Progenitor cell of endocrine pancreas (in vitro differentiated cells): ENCODE data around the gene ANXA9. TPM values are rescaled to one million over a fixed set of nuclear protein-coding genes. Genes with fewer than 3 reads are reported as not detected.

Experiments used
- DNase-seq: peaks from one replicate; pipeline ENCODE4 v3.0.0; 2021; ENCODE audit warnings: low spot score; ENCODE audit not compliant: unreplicated experiment
- H3K27ac Mint-ChIP-seq: 2 replicates; pipeline ENCODE4 v1.8.0; 2021; ENCODE audit warnings: mild to moderate bottlenecking, moderate library complexity, mixed read lengths
- H3K27me3 Mint-ChIP-seq: 2 replicates; pipeline ENCODE4 v1.8.0; 2021; ENCODE audit warnings: mixed read lengths
- H3K36me3 Mint-ChIP-seq: 2 replicates; pipeline ENCODE4 v1.8.0; 2022; ENCODE audit warnings: mixed read lengths; ENCODE audit not compliant: insufficient read depth
- H3K4me1 Mint-ChIP-seq: 2 replicates; pipeline ENCODE4 v1.8.0; 2021; ENCODE audit warnings: low read depth, mixed read lengths
- H3K4me3 Mint-ChIP-seq: 2 replicates; pipeline ENCODE4 v1.8.0; 2021; ENCODE audit warnings: low read depth, mild to moderate bottlenecking, moderate library complexity, mixed read lengths
- H3K9me3 Mint-ChIP-seq: 2 replicates; pipeline ENCODE4 v1.8.0; 2021; ENCODE audit warnings: low read depth, mixed read lengths
- CTCF ChIP-seq: fragments of 200-600 bp; sonication (generic); IDR thresholded peaks from one replicate; pipeline ENCODE4 v1.5.0; 2021; ENCODE audit warnings: antibody characterized with exemption, mild to moderate bottlenecking; ENCODE audit not compliant: unreplicated experiment
- total RNA-seq: library from RNA; stranded (reverse); gene quantifications from 2 replicates; pipeline ENCODE4 v1.2.1, GENCODE V29; 2021

ANXA9 gene
- total RNA-seq, 1 donor from 2014 or later = 3.5 TPM

GRCh38 chr1:151009206-151009587 is 27.1 kb downstream of the ANXA9 start:
- peak overlapping the region; percentile 96 for H3K27ac Mint-ChIP-seq

GRCh38 chr1:151009674-151010345 is 27.7 kb downstream of the ANXA9 start:
- no peak for TF ChIP-seq CTCF
- H3K9me3 Mint-ChIP-seq = no peaks in the 10 kb centered on the region
- H3K4me3 Mint-ChIP-seq = peak overlapping the region; percentile 89
- no peak for DNase-seq
- H3K36me3 Mint-ChIP-seq = no peaks in the 10 kb centered on the region
- H3K27me3 Mint-ChIP-seq = no peaks in the 10 kb centered on the region
- peaks cover 51% of the 10 kb centered on the region for H3K4me1 Mint-ChIP-seq
- peak overlapping the region; percentile 96 for H3K27ac Mint-ChIP-seq

More at GRCh38 chr1:151009206-151009587, 27.1 kb downstream of the ANXA9 start:
- H3K4me1 Mint-ChIP-seq = peaks cover 55% of the 10 kb centered on the region
- no peaks in the 10 kb centered on the region for H3K36me3 Mint-ChIP-seq
- no peaks in the 10 kb centered on the region for H3K27me3 Mint-ChIP-seq
- no peak for TF ChIP-seq CTCF
- peak overlapping the region; percentile 89 for H3K4me3 Mint-ChIP-seq
- H3K9me3 Mint-ChIP-seq = no peaks in the 10 kb centered on the region
- no peak for DNase-seq

GRCh38 chr1:151010346-151010726 is 28.2 kb downstream of the ANXA9 start:
- Mint-ChIP-seq H3K27me3 (no peaks in the 10 kb centered on the region), H3K4me1 (peaks cover 48% of the 10 kb centered on the region), H3K36me3 (no peaks in the 10 kb centered on the region), H3K27ac (no peak overlapping the region), H3K4me3 (no peak overlapping the region), H3K9me3 (no peaks in the 10 kb centered on the region)
- no peak for TF ChIP-seq CTCF
- no peak for DNase-seq

DNA sequence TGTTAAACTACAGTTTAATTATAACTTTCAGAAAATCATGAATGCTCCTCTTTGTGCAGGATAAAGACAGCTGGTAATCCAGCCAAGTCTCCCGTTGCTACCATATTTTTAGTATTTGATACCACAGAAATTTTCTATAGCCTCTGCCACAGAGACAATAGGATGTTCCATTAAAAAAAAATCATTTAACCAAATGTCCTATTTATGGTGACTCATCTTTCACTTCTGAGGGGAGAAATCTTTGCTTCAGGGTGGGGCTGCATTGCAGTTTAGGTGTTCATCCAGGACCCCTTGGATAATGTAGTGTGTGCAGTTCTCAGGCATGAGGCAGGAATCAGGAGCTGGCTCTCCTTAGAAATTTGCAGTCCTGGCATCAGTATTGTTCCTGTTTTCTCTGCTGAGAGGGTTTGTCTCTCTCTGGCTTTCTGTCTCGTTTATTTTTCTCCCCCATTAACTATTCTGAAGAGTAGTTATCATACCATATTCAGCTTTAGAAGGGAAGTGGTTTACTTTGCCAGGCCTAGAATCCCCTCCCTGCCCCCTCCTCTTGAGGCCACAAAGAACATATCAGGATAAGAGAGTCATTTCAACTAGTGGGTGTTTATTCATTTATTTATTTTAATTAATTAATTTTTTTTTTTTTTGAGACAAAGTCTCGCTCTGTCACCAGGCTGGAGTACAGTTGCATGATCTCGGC is 29.2 kb downstream of the ANXA9 start:
- no peak overlapping the region for H3K27ac Mint-ChIP-seq
- no peaks in the 10 kb centered on the region for H3K36me3 Mint-ChIP-seq
- H3K4me1 Mint-ChIP-seq = peaks cover 39% of the 10 kb centered on the region
- no peaks in the 10 kb centered on the region for H3K9me3 Mint-ChIP-seq
- DNase-seq = no peak
- TF ChIP-seq CTCF = no peak
- no peak overlapping the region for H3K4me3 Mint-ChIP-seq
- no peaks in the 10 kb centered on the region for H3K27me3 Mint-ChIP-seq

- Mint-ChIP-seq H3K9me3 (no peaks in the 10 kb centered on the region), H3K27ac (peak overlapping the region; percentile 59), H3K36me3 (no peaks in the 10 kb centered on the region), H3K27me3 (no peaks in the 10 kb centered on the region), H3K4me1 (peaks cover 23% of the 10 kb centered on the region), H3K4me3 (no peak overlapping the region)
- no peak for DNase-seq
- TF ChIP-seq CTCF = no peak
Observed at GRCh38 chr1:151012684-151013471, 30.8 kb downstream of the ANXA9 start.
